Measurements from ENCODE around the gene LSM3.

GRCh38 chr3:14154276-14154675 is 24.3 kb upstream of the LSM3 start:
- TF ChIP-seq JUND (IDR thresholded peaks at IDR 0.05) (no peak), ZFX (IDR thresholded peaks at IDR 0.05) (no peak), CTCF (IDR thresholded peaks at IDR 0.05 in 2 of 3, conservative IDR thresholded peaks at IDR 0.05 in 1 of 3; ENCODE audit: borderline replicate concordance in 1 of 3, insufficient read depth in 1 of 3, low read depth in 2 of 3, low read length in 2 of 3) (no peak), SRF (IDR thresholded peaks at IDR 0.05; ENCODE audit: low read depth) (no peak), POLR2AphosphoS5 (IDR thresholded peaks at IDR 0.05; ENCODE audit: low read depth, low read length) (no peak), EZH2 (IDR thresholded peaks at IDR 0.05) (no peak), ZBTB33 (IDR thresholded peaks at IDR 0.05; ENCODE audit: extremely low read depth, insufficient replicate concordance, low read length) (no peak), ZNF274 (IDR thresholded peaks at IDR 0.05; ENCODE audit: low read depth, low read length) (no peak)

Data from HCT116 (cell line).